ENCODE data around the gene ALAD. TPM values are rescaled to one million over a fixed set of nuclear protein-coding genes. Genes with fewer than 3 reads are reported as not detected.

Gene ALAD
- total and polyA plus RNA-seq, 2 of the 13 experiments (the other 11 are each of a cell fraction or from before 2014, with no cell fraction given) = 21.8 to 30.1 TPM

DNA sequence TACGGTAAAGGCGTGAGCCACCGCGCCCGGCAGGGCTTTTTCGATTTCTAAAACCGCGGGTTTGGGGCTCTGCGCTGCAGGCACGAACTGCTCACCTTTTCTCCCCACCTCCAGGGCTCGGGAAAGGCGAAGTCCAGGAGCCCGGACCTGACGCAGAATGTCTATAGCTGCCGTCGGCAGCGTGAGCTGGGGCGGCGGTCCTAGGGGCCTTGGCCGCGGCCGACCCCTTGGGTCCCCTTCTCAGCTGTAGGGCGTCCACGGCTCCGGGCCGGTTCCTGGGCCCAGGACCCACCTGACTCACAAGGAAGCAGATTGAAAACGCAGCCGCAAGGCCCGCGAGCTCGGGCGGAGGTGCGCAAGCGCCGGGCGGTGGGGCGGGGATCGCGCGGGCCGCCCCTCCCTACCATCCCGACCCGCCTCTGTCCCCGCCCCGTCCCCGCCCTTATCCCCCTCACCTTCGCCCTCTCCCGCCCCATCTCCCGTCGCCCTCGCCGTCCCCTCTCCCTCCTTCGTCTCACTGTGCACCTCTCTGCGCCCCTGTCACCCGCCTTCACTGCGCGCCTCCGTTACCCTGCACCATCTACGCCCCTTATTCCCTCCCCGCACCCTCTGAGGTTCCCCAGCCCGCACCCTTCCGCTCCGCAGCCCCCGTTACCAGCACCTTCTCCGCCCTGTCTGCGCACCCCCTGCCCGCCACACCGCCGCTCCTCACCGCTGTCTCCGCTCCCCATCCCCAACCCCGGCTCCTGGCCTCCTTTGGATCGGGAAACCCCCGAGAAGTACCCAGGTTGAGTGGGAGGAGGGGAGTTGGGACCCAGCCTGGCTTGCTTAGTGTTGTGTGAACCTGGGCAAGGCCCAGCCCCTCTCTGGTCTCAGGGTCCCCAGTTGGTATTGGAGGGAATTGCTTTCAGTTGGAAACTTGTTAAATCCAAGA is 24.2 kb downstream of the ALAD start, which contains the start of gene HDHD3 (continued):
- TF ChIP-seq, protein P1, sequence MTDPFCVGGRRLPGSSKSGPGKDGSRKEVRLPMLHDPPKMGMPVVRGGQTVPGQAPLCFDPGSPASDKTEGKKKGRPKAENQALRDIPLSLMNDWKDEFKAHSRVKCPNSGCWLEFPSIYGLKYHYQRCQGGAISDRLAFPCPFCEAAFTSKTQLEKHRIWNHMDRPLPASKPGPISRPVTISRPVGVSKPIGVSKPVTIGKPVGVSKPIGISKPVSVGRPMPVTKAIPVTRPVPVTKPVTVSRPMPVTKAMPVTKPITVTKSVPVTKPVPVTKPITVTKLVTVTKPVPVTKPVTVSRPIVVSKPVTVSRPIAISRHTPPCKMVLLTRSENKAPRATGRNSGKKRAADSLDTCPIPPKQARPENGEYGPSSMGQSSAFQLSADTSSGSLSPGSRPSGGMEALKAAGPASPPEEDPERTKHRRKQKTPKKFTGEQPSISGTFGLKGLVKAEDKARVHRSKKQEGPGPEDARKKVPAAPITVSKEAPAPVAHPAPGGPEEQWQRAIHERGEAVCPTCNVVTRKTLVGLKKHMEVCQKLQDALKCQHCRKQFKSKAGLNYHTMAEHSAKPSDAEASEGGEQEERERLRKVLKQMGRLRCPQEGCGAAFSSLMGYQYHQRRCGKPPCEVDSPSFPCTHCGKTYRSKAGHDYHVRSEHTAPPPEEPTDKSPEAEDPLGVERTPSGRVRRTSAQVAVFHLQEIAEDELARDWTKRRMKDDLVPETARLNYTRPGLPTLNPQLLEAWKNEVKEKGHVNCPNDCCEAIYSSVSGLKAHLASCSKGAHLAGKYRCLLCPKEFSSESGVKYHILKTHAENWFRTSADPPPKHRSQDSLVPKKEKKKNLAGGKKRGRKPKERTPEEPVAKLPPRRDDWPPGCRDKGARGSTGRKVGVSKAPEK (CRISPR knock-in tag; IDR thresholded peaks at IDR 0.05; ENCODE audit: borderline replicate concordance) = no peak
- TF ChIP-seq, protein P2, sequence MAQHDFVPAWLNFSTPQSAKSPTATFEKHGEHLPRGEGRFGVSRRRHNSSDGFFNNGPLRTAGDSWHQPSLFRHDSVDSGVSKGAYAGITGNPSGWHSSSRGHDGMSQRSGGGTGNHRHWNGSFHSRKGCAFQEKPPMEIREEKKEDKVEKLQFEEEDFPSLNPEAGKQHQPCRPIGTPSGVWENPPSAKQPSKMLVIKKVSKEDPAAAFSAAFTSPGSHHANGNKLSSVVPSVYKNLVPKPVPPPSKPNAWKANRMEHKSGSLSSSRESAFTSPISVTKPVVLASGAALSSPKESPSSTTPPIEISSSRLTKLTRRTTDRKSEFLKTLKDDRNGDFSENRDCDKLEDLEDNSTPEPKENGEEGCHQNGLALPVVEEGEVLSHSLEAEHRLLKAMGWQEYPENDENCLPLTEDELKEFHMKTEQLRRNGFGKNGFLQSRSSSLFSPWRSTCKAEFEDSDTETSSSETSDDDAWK (CRISPR knock-in tag; IDR thresholded peaks at IDR 0.05) = no peak
- TF ChIP-seq ZBTB3 (CRISPR knock-in tag; IDR thresholded peaks at IDR 0.05; ENCODE audit: borderline replicate concordance, low read depth) (no peak), TFE3 (CRISPR knock-in tag; IDR thresholded peaks at IDR 0.05) (peak; percentile 77), ZSCAN22 (CRISPR knock-in tag; IDR thresholded peaks at IDR 0.05) (no peak), CREB1 (IDR thresholded peaks at IDR 0.05) (no peak), CREB1 (CRISPR knock-in tag; IDR thresholded peaks at IDR 0.05) (no peak), XBP1 (CRISPR knock-in tag; IDR thresholded peaks at IDR 0.05) (no peak), NCOA5 (CRISPR knock-in tag; IDR thresholded peaks at IDR 0.05) (no peak), ZC3H13 (CRISPR knock-in tag; IDR thresholded peaks at IDR 0.05) (no peak), ZFP36L1 (CRISPR knock-in tag; IDR thresholded peaks at IDR 0.05) (no peak), TARDBP (CRISPR knock-in tag; IDR thresholded peaks at IDR 0.05) (no peak), CBX5 (CRISPR knock-in tag; IDR thresholded peaks at IDR 0.05; ENCODE audit: borderline replicate concordance) (no peak), ZFP37 (CRISPR knock-in tag; IDR thresholded peaks at IDR 0.05; ENCODE audit: borderline replicate concordance) (no peak), ARHGAP35 (CRISPR knock-in tag; IDR thresholded peaks at IDR 0.05; ENCODE audit: borderline replicate concordance) (peak; percentile 78; the same call in 1 of the 2 replicates), ZNF549 (CRISPR knock-in tag; IDR thresholded peaks at IDR 0.05) (no peak), ZNF607 (CRISPR knock-in tag; IDR thresholded peaks at IDR 0.05; ENCODE audit: borderline replicate concordance) (peak; percentile 19; the same call in 1 of the 2 replicates), ZNF772 (CRISPR knock-in tag; IDR thresholded peaks at IDR 0.05) (no peak), AHR (CRISPR knock-in tag; IDR thresholded peaks at IDR 0.05) (no peak), MEIS2 (CRISPR knock-in tag; IDR thresholded peaks at IDR 0.05) (no peak), BRD4 (CRISPR knock-in tag; IDR thresholded peaks at IDR 0.05) (no peak), RAD51 (IDR thresholded peaks at IDR 0.05; ENCODE audit: borderline replicate concordance) (no peak), PHB2 (IDR thresholded peaks at IDR 0.05; ENCODE audit: partially characterized antibody) (no peak)
- TF ChIP-seq, protein P3, sequence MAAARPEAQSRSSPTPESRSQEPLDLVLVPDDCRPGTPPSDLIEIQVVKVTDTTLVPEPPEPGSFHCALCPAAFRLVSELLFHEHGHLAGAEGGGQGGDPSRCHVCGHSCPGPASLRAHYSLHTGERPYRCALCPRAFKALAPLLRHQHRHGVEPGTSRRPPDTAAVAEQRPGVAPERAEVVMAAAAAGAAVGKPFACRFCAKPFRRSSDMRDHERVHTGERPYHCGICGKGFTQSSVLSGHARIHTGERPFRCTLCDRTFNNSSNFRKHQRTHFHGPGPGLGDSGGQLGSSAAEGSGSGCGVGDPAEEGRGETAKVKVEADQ (CRISPR knock-in tag; IDR thresholded peaks at IDR 0.05; ENCODE audit: borderline replicate concordance) = peak; percentile 75; the same call in 1 of the 2 replicates

Measured in HepG2 (cell line).